ENCODE measurements around the gene KBTBD2. TPM values are rescaled to one million over a fixed set of nuclear protein-coding genes. Genes with fewer than 3 reads are reported as not detected.

KBTBD2 gene
- total RNA-seq (ENCODE audit: unreplicated experiment): 41.3 TPM
- long read RNA-seq, partial matches to known transcripts: 0 of 2 reads
- long read RNA-seq, other reads (novel, unspliced or antisense): 2 of 2 reads

DNA sequence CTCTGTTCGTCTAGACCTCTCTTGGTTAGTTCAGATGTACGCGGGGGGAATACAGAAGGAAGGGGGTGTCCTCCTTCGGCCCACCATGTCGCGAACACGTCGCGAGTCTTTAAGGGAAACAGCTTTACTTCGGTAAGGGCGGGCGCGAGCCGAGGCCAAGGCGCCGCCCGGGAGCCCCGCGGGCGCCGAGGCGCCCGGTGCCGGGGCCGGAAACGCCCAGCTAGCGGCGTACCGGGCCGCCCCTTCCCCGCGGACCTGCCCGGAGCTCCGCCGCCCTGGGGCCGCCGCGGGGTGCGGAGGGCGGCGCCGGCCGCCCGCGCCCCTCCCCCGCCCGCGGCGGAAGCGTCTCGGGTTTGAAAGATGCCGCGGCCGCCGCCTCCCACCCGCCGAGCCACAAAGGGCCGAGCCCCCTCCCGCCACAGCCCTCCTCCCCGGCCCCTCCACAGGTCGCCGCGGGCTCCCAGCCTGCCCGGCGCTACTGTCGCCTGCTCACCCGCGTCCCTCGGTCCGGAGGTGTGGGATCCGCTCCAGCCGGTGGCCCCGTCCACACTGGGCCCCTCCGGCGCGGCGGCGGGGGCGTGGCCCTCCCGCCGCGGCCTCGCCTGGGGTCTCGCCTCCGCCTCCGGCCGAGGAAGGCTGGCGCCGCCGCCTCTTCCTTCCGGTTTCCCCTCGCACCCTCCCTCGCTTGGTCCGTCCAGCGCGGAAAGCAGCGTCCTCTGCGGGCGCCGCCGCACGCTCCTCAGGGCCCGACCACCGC, at the start of gene KBTBD2:
TSS of gene KBTBD2 (minus strand) at position 718 of the 757 bp plus-strand sequence. CDS start 12,156 bp downstream, outside the sequence.
- Mint-ChIP-seq H3K4me3 (ENCODE audit: unreplicated experiment) (peak within 1 kb of the TSS; percentile 92), H3K27ac (ENCODE audit: unreplicated experiment) (peak within 1 kb of the TSS; percentile 97), H3K4me1 (ENCODE audit: low read depth, unreplicated experiment) (peaks cover 23% of the 10 kb centered on the region), H3K27me3 (ENCODE audit: unreplicated experiment) (peaks cover 11% of the 10 kb centered on the region), H3K36me3 (ENCODE audit: unreplicated experiment) (no peaks in the 10 kb centered on the region), H3K9me3 (ENCODE audit: unreplicated experiment) (peaks cover 14% of the 10 kb centered on the region)
- TF ChIP-seq, protein P1, sequence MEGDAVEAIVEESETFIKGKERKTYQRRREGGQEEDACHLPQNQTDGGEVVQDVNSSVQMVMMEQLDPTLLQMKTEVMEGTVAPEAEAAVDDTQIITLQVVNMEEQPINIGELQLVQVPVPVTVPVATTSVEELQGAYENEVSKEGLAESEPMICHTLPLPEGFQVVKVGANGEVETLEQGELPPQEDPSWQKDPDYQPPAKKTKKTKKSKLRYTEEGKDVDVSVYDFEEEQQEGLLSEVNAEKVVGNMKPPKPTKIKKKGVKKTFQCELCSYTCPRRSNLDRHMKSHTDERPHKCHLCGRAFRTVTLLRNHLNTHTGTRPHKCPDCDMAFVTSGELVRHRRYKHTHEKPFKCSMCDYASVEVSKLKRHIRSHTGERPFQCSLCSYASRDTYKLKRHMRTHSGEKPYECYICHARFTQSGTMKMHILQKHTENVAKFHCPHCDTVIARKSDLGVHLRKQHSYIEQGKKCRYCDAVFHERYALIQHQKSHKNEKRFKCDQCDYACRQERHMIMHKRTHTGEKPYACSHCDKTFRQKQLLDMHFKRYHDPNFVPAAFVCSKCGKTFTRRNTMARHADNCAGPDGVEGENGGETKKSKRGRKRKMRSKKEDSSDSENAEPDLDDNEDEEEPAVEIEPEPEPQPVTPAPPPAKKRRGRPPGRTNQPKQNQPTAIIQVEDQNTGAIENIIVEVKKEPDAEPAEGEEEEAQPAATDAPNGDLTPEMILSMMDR (IDR thresholded peaks at IDR 0.05; ENCODE audit: partially characterized antibody, unreplicated experiment): no peak
- peak; percentile 82 for DNase-seq

DNA sequence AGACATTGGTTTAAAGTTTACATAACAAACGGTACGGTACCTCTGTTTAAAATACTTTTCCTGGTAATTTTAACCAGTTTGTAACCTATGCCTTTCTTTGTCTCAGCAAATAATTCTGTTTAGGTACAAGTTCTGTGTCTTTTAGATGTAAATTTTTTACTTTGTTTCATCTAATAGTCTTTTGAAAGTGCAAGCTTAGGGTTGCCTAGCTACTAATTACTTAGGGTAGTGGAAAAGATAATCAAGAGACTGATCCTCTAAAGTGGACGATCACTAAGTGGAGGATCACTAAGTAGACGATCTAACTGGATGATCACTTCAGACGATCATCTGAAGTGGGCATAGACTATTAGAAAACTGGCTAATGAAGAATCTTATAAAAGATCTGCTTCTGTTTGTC, 49.6 kb upstream of the KBTBD2 start:
- DNase-seq: no peak
- Mint-ChIP-seq H3K4me3 (ENCODE audit: unreplicated experiment) (peak overlapping the region; percentile 92), H3K27ac (ENCODE audit: unreplicated experiment) (no peak overlapping the region), H3K36me3 (ENCODE audit: unreplicated experiment) (peaks cover 5% of the 10 kb centered on the region), H3K27me3 (ENCODE audit: unreplicated experiment) (peaks cover 1% of the 10 kb centered on the region), H3K9me3 (ENCODE audit: unreplicated experiment) (no peaks in the 10 kb centered on the region), H3K4me1 (ENCODE audit: low read depth, unreplicated experiment) (peaks cover 12% of the 10 kb centered on the region)
- TF ChIP-seq, protein P1 (IDR thresholded peaks at IDR 0.05; ENCODE audit: partially characterized antibody, unreplicated experiment): no peak

DNA sequence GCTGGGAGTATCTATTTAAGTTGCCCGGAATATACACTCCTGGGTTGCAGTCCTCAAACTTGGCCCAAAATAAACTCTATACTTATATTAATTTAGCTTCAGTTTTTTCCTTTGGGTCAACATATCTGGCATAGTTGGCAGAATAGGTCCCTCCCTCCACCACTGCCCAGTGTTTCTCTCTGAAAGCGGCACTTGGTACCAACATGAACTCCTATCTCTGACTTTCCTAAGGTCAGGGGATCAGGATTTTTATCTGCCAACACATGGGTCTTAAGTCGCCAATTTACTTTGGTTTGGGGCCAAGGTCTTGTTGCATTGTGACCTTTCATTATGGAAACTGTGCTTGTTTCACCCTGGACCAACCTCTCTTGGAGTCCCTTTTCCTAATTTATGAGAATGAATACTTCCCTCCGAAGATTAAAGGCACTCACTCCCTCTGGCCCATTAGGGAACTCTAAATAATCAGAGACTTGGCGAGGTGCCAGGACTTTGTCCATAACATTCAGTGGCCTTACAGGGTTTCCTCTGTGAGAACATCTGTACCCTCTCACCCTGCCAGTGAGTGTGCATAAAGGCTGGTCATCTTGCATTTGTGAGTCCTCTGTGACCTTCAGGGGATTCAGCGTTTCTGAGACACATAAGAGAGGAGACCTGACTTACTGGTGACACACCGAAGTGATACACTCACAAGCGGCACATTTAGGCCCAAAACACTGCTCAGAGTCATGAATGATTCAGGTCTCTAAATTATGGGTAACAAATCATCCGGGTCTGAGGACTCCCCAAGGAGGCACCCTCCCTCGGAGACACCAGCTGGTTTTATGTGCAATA, 46.0 kb upstream of the KBTBD2 start:
- peak overlapping the region; percentile 59 for H3K27ac Mint-ChIP-seq (ENCODE audit: unreplicated experiment)
- DNase-seq: peak; percentile 30
- no peaks in the 10 kb centered on the region for H3K9me3 Mint-ChIP-seq (ENCODE audit: unreplicated experiment)
- H3K4me3 Mint-ChIP-seq (ENCODE audit: unreplicated experiment): no peak overlapping the region
- H3K27me3 Mint-ChIP-seq (ENCODE audit: unreplicated experiment): peaks cover 3% of the 10 kb centered on the region
- H3K36me3 Mint-ChIP-seq (ENCODE audit: unreplicated experiment): no peaks in the 10 kb centered on the region
- peaks cover 12% of the 10 kb centered on the region for H3K4me1 Mint-ChIP-seq (ENCODE audit: low read depth, unreplicated experiment)
- TF ChIP-seq, protein P1 (IDR thresholded peaks at IDR 0.05; ENCODE audit: partially characterized antibody, unreplicated experiment): no peak

DNA sequence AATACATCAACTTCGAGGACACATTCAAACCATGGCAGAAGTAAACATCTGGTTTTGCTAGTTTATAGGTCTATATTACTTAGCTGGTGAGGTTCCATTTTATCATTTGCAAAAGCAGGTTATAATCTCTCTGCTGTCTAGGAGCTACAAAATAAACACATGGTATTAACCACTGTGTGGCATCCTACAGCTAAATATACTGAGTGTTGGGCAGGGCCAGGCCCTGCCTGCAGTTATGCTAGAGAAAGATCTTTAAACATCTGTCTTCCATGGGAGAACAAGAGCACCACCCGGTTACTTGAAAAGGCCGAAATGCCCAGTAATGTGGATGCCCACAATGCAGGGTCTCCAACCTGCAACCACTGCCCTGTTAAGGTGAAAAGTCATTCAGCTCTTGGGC, 45.1 kb upstream of the KBTBD2 start:
- Mint-ChIP-seq H3K27ac (ENCODE audit: unreplicated experiment) (no peak overlapping the region), H3K4me1 (ENCODE audit: low read depth, unreplicated experiment) (peaks cover 12% of the 10 kb centered on the region), H3K4me3 (ENCODE audit: unreplicated experiment) (no peak overlapping the region), H3K27me3 (ENCODE audit: unreplicated experiment) (peaks cover 3% of the 10 kb centered on the region), H3K9me3 (ENCODE audit: unreplicated experiment) (no peaks in the 10 kb centered on the region), H3K36me3 (ENCODE audit: unreplicated experiment) (no peaks in the 10 kb centered on the region)
- no peak for DNase-seq
- TF ChIP-seq, protein P1 (IDR thresholded peaks at IDR 0.05; ENCODE audit: partially characterized antibody, unreplicated experiment): no peak

All from glutamatergic neuron (in vitro differentiated cells).